Ovary (tissue), 9 donors: ENCODE results near the gene PTPRH. TPM values are rescaled to one million over a fixed set of nuclear protein-coding genes. Genes with fewer than 3 reads are reported as not detected.

Source experiments
- DNase-seq, 5 donors: peaks; one replicate each; pipeline ENCODE4 v3.0.0-alpha.2; 2019 to 2020
- H3K27ac ChIP-seq, 2 donors: fragments of 200-600 bp; one replicate each; pipeline versions ENCODE4 v1.5.1 to v1.8.0; 2019 to 2022
- H3K27me3 ChIP-seq: fragments of 200-600 bp; one replicate; pipeline ENCODE4 v1.8.0; 2022
- H3K36me3 ChIP-seq: fragments of 200-600 bp; sonication (generic); one replicate; pipeline ENCODE4 v1.5.1; 2019
- H3K4me1 ChIP-seq: one replicate; pipeline ENCODE4 v1.8.1; 2013; ENCODE audit warnings: mild to moderate bottlenecking, moderate library complexity; ENCODE audit not compliant: insufficient read depth
- H3K4me3 ChIP-seq: fragments of 200-600 bp; sonication (generic); one replicate; pipeline ENCODE4 v1.5.1; 2017
- H3K9me3 ChIP-seq, 2 donors: fragments of 200-600 bp in 1 of 2; sonication (generic) in 1 of 2; one replicate each; pipeline versions ENCODE4 v1.5.1 to v1.8.1; 2013 to 2019; ENCODE audit warnings: mild to moderate bottlenecking in 1 of 2, moderate library complexity in 1 of 2
- EP300 ChIP-seq: sonication (generic); formaldehyde crosslinking; IDR thresholded peaks from one replicate; pipeline ENCODE4 v1.6.1; 2017; ENCODE audit warnings: antibody characterized with exemption
- POLR2A ChIP-seq: fragments of 450-650 bp; IDR thresholded peaks from one replicate; pipeline ENCODE4 v1.6.1; 2017; ENCODE audit warnings: antibody characterized with exemption, mild to moderate bottlenecking, moderate library complexity
- WGBS, 3 donors: extraction: QIAGEN DNeasy Blood & Tissue Kit in 1 of 3; methylation state at CpG; one replicate each; pipeline versions ENCODE4 v1.1.5 to v1.1.7; 2013 to 2017; 5-methylcytosine and 5-hydroxymethylcytosine counted together
- intact Hi-C, 4 donors: fragments of 100-400 bp; cut with DNase I; formaldehyde crosslinking; loops; one replicate each; pipeline versions ENCODE4 v1.11.0 to v1.15.1; 2022 to 2023
- polyA plus RNA-seq, 2 donors: library from polyadenylated mRNA; stranded (reverse); fragments of 200-250 nt in 1 of 2; fragments of 350-450 nt in 1 of 2; fragmentation: Illumina TruSeq in 1 of 2; extraction: RNeasy Lipid Tissue Mini Kit (QIAGEN cat#74804) in 1 of 2; gene quantifications; one replicate each; pipeline ENCODE4 v1.2.3, GENCODE V29; 2013 to 2014
- total RNA-seq, 7 donors: library from RNA; depleted of rRNA in 2 of 7; stranded (reverse); fragments of >200 nt in 2 of 7; fragmentation: NEBNext Ultra II Directional in 3 of 7; extraction: Animal tissue kit (Norgen Biotek cat#: 25700) in 3 of 7; gene quantifications; one replicate each; pipeline versions ENCODE4 v1.1.0 to v1.2.4, GENCODE V29; 2016 to 2023
- TF ChIP-seq, protein P1 (sequence below), 3 donors: fragments of 450-650 bp in 2 of 3; fragments of 200-600 bp in 1 of 3; IDR thresholded peaks; one replicate each; pipeline versions ENCODE4 v1.5.1 to v1.8.0; 2016 to 2022; ENCODE audit warnings: antibody characterized with exemption in 3 of 3, mild to moderate bottlenecking in 1 of 3
- donor health status: DM: no; HTN: no; CAD: no; lungs with moderate emphysema.
- donor health status: DM: no; HTN: no; CAD: no.
- donor health status: Bipolar disorder and iron deficiency.
- donor health status: DM: yes; HTN: yes; CAD: no.
- donor health status: DM: no; HTN: no; CAD: no.
- donor health status: DM: yes; HTN: yes; CAD: no.

The PTPRH gene
- total and polyA plus RNA-seq, 9 donors: 0.23 to 4.6 (median 1.2) TPM

- intact Hi-C loops: no loop called here
- TF ChIP-seq EP300 (no peak), POLR2A (no peak)
- TF ChIP-seq, protein P1, sequence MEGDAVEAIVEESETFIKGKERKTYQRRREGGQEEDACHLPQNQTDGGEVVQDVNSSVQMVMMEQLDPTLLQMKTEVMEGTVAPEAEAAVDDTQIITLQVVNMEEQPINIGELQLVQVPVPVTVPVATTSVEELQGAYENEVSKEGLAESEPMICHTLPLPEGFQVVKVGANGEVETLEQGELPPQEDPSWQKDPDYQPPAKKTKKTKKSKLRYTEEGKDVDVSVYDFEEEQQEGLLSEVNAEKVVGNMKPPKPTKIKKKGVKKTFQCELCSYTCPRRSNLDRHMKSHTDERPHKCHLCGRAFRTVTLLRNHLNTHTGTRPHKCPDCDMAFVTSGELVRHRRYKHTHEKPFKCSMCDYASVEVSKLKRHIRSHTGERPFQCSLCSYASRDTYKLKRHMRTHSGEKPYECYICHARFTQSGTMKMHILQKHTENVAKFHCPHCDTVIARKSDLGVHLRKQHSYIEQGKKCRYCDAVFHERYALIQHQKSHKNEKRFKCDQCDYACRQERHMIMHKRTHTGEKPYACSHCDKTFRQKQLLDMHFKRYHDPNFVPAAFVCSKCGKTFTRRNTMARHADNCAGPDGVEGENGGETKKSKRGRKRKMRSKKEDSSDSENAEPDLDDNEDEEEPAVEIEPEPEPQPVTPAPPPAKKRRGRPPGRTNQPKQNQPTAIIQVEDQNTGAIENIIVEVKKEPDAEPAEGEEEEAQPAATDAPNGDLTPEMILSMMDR (IDR thresholded peaks at IDR 0.05): no peak
- Histone ChIP-seq H3K27ac (no peak overlapping the region), H3K27me3 (no peaks in the 10 kb centered on the region), H3K36me3 (no peaks in the 10 kb centered on the region), H3K4me1 (no peaks in the 10 kb centered on the region), H3K4me3 (no peak overlapping the region), H3K9me3 (no peaks in the 10 kb centered on the region)
- DNase-seq: no peak
Observed at GRCh38 chr19:55152017-55152416, 57.3 kb downstream of the PTPRH start.

DNA sequence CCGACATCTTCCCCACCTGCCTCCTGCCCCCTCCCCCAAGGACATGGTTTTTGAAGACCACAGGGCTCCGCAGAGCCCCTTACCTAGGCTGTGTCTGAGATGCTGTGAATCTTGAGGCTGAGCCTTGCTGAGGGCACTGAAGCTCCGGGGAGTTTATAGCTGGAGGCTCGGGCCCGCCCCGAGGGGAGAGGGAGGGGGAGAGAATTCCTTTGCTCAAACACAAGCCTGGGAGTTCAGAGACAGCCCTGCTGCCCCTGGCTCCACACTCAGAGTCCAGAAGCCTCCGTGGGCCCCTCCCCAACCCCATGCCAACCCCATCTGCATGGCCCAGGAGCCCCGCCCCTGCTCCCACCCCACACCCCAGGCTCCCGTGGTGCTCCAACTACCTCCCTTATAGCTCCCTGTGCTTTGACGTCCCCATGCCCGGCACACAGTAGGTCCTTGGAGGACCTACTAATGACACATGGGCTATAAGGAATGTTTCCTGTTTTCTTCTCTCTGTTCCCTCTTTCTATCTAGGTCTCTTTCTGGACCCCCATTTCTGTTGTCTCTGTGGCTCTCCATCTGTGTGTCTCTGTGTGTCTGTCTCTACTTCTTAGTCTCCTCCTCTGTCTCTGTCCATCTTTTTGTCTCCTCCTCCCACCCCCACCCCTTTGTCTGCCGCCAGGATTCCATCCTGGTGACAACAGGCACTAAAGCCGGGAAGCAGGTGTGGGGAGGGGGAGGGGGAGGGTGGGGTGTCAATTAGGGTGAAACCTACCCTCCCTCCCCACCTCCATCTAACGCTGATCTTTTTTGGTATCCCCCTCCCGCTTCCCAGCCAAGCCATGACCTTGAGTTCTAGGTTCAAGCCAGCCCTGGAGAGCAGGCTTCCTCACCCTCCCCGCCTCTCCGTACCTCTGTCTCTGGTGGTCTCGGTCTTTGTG lies 60.0 kb downstream of the PTPRH start, which contains the start of gene TNNT1:
TSS of gene TNNT1 (minus strand) at position 129 of the 926 bp plus-strand sequence. CDS start 2,049 bp downstream, outside the sequence.
- Histone ChIP-seq H3K4me1 (no peaks in the 10 kb centered on the region), H3K36me3 (no peaks in the 10 kb centered on the region), H3K9me3 (no peaks in the 10 kb centered on the region), H3K27ac (no peak within 1 kb of the TSS), H3K4me3 (no peak within 1 kb of the TSS), H3K27me3 (peaks cover 3% of the 10 kb centered on the region)
- 4 to 8% (median 6%) methylated on average over 17 to 18 of the region's 18 CpGs for WGBS, 3 donors
- no peak for DNase-seq
- intact Hi-C loops: loop anchor here in 3 of 4 donors (10.0 kb wide), 2 partner anchors 225 to 355 kb away; partner anchors contain the start of genes IL11 (in 1 of the 3) and TMEM190 (in 1 of the 3)
- TF ChIP-seq, protein P1 (IDR thresholded peaks at IDR 0.05): no peak
- TF ChIP-seq EP300 (no peak), POLR2A (no peak)

DNA sequence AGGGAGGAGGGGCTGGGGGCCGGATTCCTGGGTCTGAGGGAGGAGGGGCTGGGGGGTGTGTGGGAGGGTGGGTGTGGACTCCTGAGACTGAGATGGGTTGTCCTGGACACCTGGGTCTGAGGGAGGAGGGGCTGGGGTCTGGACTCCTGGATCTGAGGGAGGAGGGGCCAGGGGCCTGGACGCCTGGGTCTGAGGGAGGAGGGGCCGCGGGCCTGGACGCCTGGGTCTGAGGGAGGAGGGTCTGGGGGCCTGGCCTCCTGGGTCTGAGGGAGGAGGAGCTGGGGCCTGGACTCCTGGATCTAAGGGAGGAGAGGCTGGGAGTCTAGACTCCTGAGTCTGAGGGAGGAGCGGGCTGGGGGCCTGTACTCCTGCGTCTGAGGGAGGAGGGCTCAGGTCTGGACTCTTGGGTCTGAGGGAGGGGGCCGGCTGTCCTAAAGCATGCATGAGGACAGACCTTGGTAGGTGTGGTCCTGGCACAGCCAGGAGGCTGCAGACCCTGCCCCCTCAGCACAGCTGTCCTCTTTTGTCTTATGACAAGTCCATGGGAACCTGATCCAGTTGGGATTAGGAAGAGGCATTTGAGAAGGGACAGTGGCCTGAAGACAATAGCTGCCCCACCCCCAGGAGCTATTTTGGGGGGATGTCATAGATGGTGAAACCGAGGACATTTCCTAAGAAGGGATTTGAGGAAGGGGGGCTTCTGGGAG lies 61.6 kb downstream of the PTPRH start:
- 10 to 18% (median 12%) methylated on average over 7 to 9 of the region's 9 CpGs for WGBS, 3 donors
- intact Hi-C loops: loop anchor here in 3 of 4 donors (10.0 kb wide), 2 partner anchors 227 to 357 kb away; partner anchors contain the start of genes IL11 (in 1 of the 3) and TMEM190 (in 1 of the 3)

More for the DNA sequence above, 61.6 kb downstream of the PTPRH start:
- no peak for DNase-seq
- Histone ChIP-seq H3K36me3 (no peaks in the 10 kb centered on the region), H3K9me3 (no peaks in the 10 kb centered on the region), H3K4me1 (no peaks in the 10 kb centered on the region), H3K4me3 (no peak overlapping the region), H3K27ac (no peak overlapping the region), H3K27me3 (peaks cover 3% of the 10 kb centered on the region)
- no peak for TF ChIP-seq EP300
- TF ChIP-seq, protein P1 (IDR thresholded peaks at IDR 0.05): no peak
- no peak for TF ChIP-seq POLR2A
